NCI-H1092 treated with DMSO at 0.1 percent for 48 hours (cell line): ENCODE results near the gene GM2A.
"Not testable (repeated sequence)": the region's sequence is repeated elsewhere in the genome, so short reads cannot be mapped to it uniquely, and the experiment has no call there.

Experiments used
- DNase-seq: peaks from one replicate; lab custom pipeline; 2025; lab: John Stamatoyannopoulos, UW

Gene GM2A

DNA sequence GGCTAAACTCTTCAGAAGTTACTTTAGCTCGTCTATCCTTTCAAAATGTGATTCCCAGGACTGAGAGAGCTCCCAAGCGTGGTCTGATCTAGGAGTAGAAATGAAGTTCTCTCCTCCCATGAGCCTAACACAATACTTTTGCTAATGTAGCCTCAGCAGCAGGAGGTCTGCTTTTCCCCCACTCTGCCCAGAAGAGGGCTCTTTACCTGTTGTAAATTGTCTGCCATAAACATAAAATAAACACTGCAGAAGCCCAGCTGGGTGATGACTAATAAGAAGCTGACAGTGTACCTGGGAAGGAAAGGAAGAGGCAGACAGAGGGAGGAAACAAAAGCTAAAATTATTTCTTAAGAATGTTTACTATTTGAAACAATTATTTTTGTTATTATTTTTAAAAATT lies 35.2 kb downstream of the GM2A start:
- DNase-seq: peak; percentile 20

DNA sequence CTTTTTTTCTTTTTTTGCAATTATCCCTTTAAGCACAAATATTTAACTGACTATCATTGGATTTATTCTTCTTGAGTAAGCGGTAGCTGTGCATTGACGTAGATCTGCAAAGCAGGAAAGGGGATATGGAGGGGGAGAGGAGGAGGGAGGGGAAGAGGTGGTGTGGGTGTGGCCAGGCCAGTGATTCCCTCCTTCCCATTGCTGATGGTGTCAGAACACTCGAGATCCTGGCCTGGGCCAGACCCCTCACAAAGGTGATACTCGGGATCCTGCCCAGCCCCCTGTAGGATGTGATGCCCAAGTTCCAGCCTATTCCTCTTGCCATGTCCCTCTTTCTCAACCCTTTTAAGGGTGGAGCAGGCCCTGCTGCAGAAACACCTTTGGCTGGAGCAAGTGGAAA lies 40.6 kb downstream of the GM2A start:
- no peak for DNase-seq

DNA sequence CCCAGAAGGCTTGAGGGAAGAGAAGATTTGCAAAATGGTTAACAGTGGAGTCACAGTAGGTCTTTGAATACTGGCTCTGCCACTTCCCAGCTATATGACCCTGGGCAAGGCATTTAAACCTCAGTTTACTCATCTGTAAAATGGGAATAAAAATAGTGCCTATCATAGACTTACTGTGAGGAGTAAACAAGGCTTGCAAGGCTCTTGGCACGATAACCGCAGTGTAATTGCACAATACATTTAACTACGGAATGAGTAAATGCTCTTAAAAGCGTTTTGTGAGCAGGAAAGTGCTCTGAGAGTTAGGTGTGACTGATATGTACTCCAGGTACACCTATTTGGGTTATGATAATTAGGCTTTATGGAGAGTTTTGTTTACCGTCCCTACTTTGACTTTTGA lies 42.2 kb downstream of the GM2A start:
- no peak for DNase-seq

DNA sequence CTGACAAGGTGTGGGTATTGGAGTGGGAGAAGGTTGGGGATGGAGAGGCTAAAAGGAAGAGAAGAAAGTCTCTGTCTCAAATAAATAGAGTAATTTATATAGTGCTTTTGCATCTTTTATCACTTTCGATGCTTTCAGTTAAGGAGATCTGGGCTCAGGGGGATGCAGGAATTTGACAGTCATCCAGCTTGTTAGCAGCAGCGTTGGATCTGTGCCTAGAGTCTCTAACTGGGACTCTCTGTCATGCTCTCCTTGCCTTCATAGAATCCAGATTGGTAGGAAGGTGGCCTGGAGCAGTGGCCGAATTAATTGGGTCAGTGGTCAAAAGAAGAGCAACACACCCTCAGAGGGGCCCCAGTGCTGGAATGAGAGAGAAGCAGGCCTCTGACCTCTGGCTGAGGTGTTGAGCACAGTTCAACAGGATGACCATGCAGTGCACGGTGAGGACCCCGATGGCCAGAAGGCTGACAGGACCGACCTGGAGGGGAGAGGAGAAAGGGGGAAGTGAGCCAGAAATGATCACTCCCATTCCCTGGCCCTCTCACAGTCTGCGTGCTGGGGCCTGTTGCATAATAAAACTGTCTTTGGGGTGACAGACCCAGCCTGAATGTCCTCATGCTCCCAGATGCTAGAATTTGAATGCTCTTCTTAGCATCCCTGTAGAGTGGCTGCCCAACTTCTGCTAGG lies 42.9 kb downstream of the GM2A start:
- DNase-seq: no peak

DNA sequence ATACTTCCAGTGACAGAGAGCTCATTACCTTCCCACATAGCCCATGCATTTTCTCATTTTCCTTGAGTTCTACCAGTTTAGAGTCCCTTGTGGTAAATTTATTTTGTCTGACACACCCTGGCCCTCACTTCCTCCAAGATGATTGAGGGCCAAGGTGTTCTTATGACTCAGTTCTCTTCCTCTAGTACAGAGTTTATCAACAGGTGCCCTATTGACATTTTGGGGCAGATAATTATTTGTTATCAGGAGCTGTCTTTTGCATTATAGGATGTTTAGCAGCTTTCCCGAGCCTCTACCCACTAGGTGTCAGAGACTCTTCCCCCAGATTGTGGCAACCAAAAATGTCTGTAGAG lies 43.5 kb downstream of the GM2A start:
- DNase-seq: no peak

DNA sequence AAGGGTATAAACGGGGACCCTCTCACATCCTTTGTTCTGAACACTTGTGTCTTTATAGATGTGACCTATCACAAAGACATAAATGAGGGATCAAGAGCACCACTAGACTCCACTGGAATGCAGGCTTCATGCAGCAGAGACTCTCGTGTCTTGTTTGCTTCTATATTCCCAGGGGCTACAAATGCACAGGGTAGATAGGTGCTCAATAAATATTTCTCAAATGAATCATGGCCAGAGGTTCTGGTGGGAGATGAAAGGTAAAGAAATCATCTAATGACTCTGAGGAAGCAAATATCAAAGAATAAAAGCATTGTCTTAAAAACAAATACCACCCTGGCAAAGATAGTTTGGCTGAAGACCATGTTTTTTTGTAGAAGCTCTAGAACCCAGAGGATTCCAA lies 44.0 kb downstream of the GM2A start:
- DNase-seq: no peak

DNA sequence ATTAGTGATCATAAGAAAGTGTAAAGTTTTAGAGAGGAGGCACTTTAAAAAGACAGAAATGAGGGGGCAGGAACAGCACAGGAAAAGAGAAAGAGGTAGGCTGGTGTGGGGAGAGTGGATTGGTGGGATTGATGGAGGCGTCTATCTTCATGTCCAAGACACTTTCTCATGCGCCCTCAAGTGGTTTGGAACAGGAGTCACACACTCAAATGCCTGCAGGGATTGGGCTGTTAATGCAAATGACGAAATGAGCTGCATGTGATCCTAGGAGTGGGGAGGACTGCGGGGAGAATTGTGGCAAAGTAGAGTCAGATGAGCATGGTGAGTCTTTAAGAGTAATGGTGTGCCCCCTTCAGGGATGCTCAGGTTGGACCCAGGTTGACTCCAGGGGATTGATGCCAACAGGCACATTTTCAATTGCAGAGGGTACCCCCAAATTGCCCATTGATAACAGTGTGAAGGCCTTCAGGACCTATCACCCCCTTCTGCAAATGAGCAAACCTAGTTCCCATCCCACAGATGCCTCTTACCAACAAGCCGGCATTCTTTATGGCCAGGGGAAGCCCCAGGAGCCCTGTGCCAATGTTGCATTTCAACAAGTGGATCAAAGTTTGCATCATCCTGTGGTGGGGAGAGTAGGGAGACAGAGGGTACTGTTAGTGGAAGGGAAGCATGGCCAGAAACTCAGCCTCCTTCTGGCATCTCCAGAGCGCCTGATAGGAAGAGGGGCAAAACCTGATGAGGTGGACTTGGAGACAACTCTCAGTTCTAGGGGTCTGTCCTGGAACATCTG lies 45.3 kb downstream of the GM2A start:
- no peak for DNase-seq

DNA sequence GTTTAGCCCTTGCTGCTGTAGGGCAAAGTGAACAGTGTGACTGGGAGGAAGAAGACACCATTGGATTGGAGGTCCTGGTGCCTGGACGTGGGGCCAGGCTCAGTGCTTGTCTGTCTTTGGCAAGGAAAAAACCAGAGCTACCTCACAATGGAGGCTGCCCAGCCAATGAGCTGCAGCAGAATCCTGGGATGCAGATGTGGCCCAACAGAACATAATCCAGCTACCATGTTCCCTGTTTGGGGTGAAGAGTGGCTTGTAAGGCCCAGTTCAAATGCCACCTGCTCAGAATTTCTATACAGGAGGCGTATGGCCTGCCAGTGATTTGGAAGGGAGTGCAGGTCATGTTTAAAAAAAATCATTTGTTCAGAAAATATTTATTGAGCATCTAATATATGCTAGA lies 50.7 kb downstream of the GM2A start, which contains the start of gene SLC36A3:
Gene SLC36A3 (minus strand): TSS at position 101 of the 400 bp plus-strand sequence. CDS start 412 bp downstream, outside the sequence.
- no peak for DNase-seq

DNA sequence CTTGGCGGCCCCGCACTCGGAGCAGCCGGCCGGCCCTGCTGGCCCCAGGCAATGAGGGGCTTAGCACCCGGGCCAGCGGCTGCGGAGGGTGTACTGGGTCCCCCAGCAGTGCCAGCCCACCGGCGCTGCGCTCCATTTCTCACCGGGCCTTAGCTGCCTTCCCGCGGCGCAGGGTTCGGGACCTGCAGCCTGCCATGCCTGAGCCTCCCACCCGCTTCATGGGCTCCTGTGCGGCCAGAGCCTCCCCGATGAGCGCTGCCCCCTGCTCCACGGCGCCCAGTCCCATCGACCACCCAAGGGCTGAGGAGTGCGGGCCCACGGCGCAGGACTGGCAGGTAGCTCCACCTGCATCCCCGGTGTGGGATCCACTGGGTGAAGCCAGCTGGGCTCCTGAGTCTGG lies 56.3 kb downstream of the GM2A start:
- not testable (repeated sequence) for DNase-seq

DNA sequence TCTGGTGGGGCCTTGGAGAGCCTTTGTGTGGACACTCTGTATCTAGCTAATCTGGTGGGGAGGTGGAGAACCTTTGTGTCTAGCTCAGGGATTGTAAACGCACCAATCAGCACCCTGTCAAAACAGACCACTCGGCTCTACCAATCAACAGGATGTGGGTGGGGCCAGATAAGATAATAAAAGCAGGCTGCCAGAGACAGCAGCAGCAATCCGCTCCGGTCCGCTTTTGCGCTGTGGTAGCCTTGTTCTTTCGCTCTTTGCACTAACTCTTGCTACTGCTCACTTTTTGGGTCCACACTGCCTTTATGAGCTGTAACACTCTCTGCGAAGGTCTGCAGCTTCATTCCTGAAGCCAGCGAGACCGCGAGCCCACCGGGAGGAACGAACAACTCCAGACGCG lies 56.8 kb downstream of the GM2A start:
- not testable (repeated sequence) for DNase-seq

DNA sequence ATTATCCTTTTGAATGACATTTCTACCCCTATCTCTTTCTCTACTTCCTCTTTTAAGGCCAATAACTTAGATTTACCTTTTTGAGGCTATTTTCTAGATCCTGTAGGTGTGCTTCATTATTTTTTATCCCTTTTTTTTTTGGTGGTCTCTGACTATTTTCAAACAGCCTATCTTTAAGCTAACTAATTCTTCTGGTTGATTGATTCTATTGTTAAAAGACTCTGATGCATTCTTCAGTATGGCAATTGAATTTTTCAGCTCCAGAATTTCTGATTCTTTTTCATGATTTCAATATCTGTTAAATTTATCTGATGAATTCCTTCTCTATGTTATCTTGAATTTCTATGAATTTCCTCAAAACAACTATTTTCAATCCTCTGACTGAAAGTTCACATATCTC lies 57.9 kb downstream of the GM2A start:
- no peak for DNase-seq

DNA sequence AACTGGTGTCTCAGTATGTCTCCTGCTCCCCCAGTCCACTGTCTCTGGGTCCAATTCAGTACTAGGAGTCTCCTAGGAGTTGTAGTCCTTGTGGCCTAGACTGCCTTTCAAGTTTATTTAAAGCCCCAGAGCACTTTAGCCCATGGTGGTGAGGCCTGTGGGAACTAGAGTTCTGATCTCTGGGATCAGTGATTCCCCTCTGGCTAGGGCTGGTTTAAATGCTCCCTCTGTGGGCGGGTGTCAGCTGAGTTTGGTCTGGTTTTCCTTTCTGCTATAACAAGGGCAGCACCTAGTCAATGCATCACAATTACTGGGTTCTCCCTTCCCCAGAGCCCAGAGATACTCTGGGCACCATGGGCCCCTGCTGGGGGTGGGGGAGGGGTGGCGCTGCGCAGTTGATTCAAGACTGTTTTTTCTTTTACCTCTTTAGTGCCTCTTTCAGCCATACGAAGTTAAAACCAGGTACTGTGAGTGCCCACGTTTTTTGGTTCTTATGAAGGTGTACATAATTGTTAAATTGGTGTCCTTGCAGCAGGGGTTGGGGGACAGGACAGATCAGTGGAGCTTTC lies 59.9 kb downstream of the GM2A start:
- DNase-seq: no peak

DNA sequence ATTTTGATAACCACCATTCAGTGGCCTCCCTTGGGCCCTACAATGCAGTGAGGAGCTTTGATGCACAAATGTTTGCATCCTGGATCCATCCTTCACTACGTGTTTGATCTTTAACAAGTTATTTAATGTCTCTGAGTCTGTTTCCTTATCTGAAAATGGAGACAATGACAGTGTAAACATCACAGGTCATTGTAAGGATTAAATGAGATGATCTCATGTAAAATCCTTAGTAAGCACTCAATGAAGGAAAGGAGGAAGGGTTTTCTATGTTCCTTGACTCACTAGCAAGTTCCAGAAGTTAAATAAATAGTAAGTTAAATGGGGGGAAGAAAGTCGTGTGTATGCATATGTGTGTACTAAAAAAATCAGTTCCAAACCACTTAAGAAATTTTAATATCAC lies 60.4 kb downstream of the GM2A start:
- DNase-seq: no peak

DNA sequence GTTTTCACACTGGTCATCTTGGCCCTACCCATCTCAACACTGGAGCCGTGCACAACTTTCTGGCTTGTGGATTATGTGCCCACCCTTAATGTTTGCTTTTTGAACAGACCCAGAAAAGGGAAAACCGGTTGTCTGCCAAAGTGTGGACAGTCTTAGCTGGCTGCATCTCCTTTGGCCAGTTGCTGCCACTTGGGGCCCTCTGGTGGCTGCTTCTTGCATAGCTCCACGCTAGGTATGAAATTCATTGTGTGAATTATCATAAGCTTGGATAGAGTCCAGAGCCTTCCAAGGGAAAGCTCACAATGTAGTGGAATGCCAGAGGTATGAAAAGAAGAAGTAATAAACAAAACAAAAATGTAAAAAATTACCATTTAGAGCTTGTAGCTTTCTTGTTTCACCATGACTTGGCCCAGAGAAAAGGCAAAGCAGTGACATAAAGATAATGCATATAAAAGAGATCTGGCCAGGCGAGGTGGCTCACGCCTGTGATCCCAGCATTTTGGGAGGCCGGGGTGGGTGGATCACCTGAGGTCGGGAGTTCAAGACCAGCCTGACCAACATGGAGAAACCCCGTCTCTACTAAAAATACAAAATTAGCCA lies 63.1 kb downstream of the GM2A start:
- peak; percentile 30 for DNase-seq

DNA sequence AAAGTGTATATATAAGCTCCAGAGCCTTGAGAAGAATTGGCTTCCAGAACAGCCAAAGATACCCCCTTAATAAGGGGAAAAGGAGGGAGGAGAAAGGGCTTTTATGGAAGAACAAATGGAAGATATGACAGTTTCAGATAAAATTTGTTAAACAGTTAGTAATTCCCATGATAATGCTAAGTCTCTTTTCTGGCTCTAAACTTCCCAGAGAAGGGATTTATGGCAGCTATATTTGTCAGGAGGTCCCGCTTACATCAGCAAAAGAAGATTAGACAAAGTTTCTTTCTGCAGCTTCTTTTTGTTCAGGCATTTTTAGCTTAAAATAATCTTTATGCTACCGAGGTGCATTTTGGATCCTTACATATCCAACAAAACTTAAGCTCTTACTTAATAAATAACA lies 64.9 kb downstream of the GM2A start:
- no peak for DNase-seq

DNA sequence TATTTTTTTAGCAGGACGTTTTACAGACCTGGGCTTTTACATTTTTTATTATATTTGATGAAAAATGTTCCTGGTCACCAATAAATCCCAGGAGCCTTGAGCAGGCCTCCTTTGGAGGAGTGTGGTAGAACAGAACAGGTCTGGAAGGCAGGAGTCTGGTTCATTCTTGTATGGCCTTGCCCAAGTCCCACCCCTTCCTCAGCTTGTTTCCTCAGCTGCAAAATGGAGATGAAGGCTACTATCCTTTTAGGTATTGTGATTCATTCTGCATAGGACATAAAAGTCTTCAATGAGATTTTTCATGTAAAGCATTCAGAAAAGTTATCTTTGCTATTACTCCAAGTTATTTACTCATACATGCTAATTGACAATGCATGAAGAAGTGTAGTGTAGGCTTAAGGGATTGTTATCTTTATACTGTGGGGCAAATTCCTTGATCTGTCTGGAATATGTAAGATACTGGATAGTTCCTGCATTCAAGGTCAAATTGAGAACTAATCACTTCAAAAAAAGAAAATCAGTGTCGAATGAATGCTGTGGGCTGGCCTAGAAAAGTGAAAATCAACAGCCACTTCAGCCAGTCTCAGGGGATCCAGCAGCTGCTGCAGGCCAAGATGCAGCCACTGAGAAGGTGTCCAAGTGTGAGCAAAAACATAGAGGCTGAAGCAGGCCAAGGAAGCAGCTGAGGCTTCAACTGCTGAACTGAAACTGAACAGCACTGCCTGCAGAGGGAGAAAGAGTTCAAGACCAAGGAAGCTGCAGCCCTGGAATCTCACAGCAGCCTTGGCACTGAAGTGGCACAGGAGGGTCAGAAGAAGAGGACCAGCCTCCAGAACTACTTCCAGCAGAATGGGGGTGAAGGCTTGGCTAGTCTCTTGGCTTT lies 66.1 kb downstream of the GM2A start:
- DNase-seq: no peak
